GM19099 (cell line): Measurements from ENCODE around the gene ALOXE3.

Source experiments
- POLR2A ChIP-seq: IDR thresholded peaks from 3 replicates; pipeline ENCODE4 v1.6.1; 2011; ENCODE audit warnings: low read depth; ENCODE audit not compliant: insufficient read length; ENCODE audit errors: extremely low read depth

The ALOXE3 gene

GRCh38 chr17:8109661-8110455, 8.5 kb downstream of the ALOXE3 start:
- no peak for TF ChIP-seq POLR2A

- TF ChIP-seq POLR2A, result no peak
Observed at GRCh38 chr17:8108972-8109660, 9.2 kb downstream of the ALOXE3 start.

GRCh38 chr17:8105957-8106398, 12.3 kb downstream of the ALOXE3 start:
- no peak for TF ChIP-seq POLR2A

GRCh38 chr17:8104911-8105310, 13.4 kb downstream of the ALOXE3 start:
- TF ChIP-seq POLR2A, result no peak

GRCh38 chr17:8103549-8103948, 14.8 kb downstream of the ALOXE3 start:
- TF ChIP-seq POLR2A, result no peak

- no peak for TF ChIP-seq POLR2A
Observed at GRCh38 chr17:8101721-8102120, 16.6 kb downstream of the ALOXE3 start.

GRCh38 chr17:8100763-8101162, 17.6 kb downstream of the ALOXE3 start:
- TF ChIP-seq POLR2A, result no peak

- no peak for TF ChIP-seq POLR2A
Observed at GRCh38 chr17:8100111-8100510, 18.2 kb downstream of the ALOXE3 start.

GRCh38 chr17:8096541-8096940, 21.8 kb downstream of the ALOXE3 start:
- TF ChIP-seq POLR2A, result no peak

GRCh38 chr17:8095361-8095760, 23.0 kb downstream of the ALOXE3 start:
- no peak for TF ChIP-seq POLR2A

GRCh38 chr17:8091033-8091687, 27.2 kb downstream of the ALOXE3 start:
- TF ChIP-seq POLR2A, result peak; percentile 45

- no peak for TF ChIP-seq POLR2A
Observed at GRCh38 chr17:8089728-8090127, 28.6 kb downstream of the ALOXE3 start.

- TF ChIP-seq POLR2A, result no peak
Observed at GRCh38 chr17:8087952-8088230, 30.4 kb downstream of the ALOXE3 start.

- TF ChIP-seq POLR2A, result no peak
Observed at GRCh38 chr17:8087075-8087951, 31.0 kb downstream of the ALOXE3 start, which contains the start of gene ALOX12B. ALOX12B (minus strand) TSS chr17:8087716; CDS start chr17:8087442, 274 bp downstream.

- TF ChIP-seq POLR2A, result no peak
Observed at GRCh38 chr17:8084250-8084649, 34.1 kb downstream of the ALOXE3 start.
